GM12872 (cell line): Measurements from ENCODE around the gene TMEM88.

Experiments used
- TF ChIP-seq, protein P1 (sequence below): IDR thresholded peaks from 3 replicates; pipeline ENCODE4 v1.5.1; 2011; ENCODE audit warnings: low read depth, mild to moderate bottlenecking, low read length, moderate library complexity; ENCODE audit not compliant: insufficient read depth

Gene TMEM88

DNA sequence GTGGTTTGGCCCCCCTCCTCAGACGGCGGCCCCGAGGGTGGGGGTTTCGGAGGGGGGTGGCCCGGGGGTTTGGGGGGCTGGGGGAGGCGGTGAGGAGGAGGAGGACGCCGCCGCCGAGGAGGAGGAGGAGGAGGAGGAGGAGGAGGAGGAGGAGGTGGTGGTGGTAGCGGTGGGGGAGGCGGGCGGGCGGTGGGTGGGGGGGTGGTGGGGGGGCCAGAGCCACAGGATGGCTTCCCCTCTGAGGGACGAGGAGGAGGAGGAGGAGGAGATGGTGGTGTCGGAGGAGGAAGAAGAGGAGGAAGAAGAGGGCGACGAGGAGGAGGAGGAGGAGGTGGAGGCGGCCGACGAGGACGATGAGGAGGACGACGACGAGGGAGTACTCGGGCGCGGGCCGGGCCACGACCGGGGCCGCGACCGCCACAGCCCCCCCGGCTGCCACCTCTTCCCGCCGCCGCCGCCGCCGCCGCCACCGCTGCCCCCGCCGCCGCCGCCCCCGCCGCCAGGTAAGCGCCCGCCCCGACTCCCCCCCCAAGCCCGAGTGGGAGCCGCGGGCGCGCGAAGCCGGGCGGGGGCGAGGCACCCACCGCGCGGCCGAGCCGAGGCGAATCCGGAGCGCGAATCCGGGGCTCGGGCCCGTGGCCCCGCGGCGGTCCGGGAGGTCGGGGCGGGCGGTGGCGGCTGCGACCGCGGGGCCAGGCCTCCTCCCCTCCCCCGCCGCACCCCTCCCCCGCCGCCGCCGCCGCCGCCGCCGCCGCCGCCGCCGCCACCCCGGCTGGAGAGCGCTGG, 29.9 kb downstream of the TMEM88 start:
- TF ChIP-seq, protein P1, sequence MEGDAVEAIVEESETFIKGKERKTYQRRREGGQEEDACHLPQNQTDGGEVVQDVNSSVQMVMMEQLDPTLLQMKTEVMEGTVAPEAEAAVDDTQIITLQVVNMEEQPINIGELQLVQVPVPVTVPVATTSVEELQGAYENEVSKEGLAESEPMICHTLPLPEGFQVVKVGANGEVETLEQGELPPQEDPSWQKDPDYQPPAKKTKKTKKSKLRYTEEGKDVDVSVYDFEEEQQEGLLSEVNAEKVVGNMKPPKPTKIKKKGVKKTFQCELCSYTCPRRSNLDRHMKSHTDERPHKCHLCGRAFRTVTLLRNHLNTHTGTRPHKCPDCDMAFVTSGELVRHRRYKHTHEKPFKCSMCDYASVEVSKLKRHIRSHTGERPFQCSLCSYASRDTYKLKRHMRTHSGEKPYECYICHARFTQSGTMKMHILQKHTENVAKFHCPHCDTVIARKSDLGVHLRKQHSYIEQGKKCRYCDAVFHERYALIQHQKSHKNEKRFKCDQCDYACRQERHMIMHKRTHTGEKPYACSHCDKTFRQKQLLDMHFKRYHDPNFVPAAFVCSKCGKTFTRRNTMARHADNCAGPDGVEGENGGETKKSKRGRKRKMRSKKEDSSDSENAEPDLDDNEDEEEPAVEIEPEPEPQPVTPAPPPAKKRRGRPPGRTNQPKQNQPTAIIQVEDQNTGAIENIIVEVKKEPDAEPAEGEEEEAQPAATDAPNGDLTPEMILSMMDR: no peak

GRCh38 chr17:7885367-7886226, 30.7 kb downstream of the TMEM88 start:
- TF ChIP-seq, protein P1: no peak

- TF ChIP-seq, protein P1: no peak
These were observed 31.6 kb downstream of the TMEM88 start for GRCh38 chr17:7886227-7887037.

GRCh38 chr17:7887038-7887481, 32.2 kb downstream of the TMEM88 start:
- TF ChIP-seq, protein P1: no peak

GRCh38 chr17:7887482-7888183, 32.8 kb downstream of the TMEM88 start:
- TF ChIP-seq, protein P1: no peak

GRCh38 chr17:7888184-7888920, 33.5 kb downstream of the TMEM88 start, which contains the start of gene CHD3:
CHD3 (plus strand) TSS chr17:7888789; CDS start chr17:7889001, 212 bp downstream.
- TF ChIP-seq, protein P1: no peak
